GM13977 (cell line): ENCODE data around the gene TNKS2.

Experiments used
- DNase-seq: peaks from one replicate; pipeline ENCODE4 v3.0.0; 2012; ENCODE audit warnings: low spot score
- CTCF ChIP-seq: IDR thresholded peaks from 2 replicates; pipeline ENCODE4 v1.5.1; 2012; ENCODE audit warnings: mild to moderate bottlenecking, control low read depth; ENCODE audit not compliant: insufficient read depth; ENCODE audit errors: extremely low read depth, missing control alignments
- in situ Hi-C: fragments of 300-500 bp; cut with MboI; formaldehyde crosslinking; loops from one replicate; pipeline ENCODE4 v1.12.0; 2022; ENCODE audit warnings: low sequenced_read_pairs, low pct_unique_long_range_greater_than_20kb, mixed read lengths, inconsistent platforms; ENCODE audit not compliant: unreplicated experiment

TNKS2 gene

GRCh38 chr10:91907033-91907594 is 108.9 kb downstream of the TNKS2 start:
- TF ChIP-seq CTCF = no peak
- DNase-seq = no peak
- in situ Hi-C loops = no loop called here

GRCh38 chr10:91907914-91908336 is 109.7 kb downstream of the TNKS2 start:
- no peak for DNase-seq
- TF ChIP-seq CTCF = no peak
- in situ Hi-C loops = no loop called here

GRCh38 chr10:91908337-91909116 is 110.3 kb downstream of the TNKS2 start:
- in situ Hi-C loops = no loop called here
- DNase-seq = peak; percentile 90
- TF ChIP-seq CTCF = peak; percentile 80

- in situ Hi-C loops = no loop called here
- no peak for TF ChIP-seq CTCF
- no peak for DNase-seq
These were observed 111.0 kb downstream of the TNKS2 start, which contains the start of gene FGFBP3 for GRCh38 chr10:91909117-91909677. Gene FGFBP3 (minus strand): TSS chr10:91909486. CDS start chr10:91908969, 517 bp downstream.

GRCh38 chr10:91910467-91910866 is 112.2 kb downstream of the TNKS2 start:
- no peak for TF ChIP-seq CTCF
- in situ Hi-C loops = no loop called here
- no peak for DNase-seq
